Osteoblast (primary cell): ENCODE measurements around the gene GJB2. TPM values are rescaled to one million over a fixed set of nuclear protein-coding genes. Genes with fewer than 3 reads are reported as not detected.

Experiments
- DNase-seq: peaks from one replicate; pipeline ENCODE4 v3.0.0; 2011; ENCODE audit warnings: low spot score, mixed read lengths; ENCODE audit not compliant: insufficient read length; ENCODE audit errors: missing footprints
- H2AFZ ChIP-seq: 2 replicates; pipeline ENCODE4 v1.6.0; 2011; ENCODE audit warnings: mild to moderate bottlenecking, low read length
- H3K27ac ChIP-seq: 2 replicates; pipeline ENCODE4 v1.5.1; 2011; ENCODE audit warnings: mild to moderate bottlenecking, low read depth, low read length, moderate library complexity
- H3K27me3 ChIP-seq: 2 replicates; pipeline ENCODE4 v1.6.0; 2012; ENCODE audit warnings: mild to moderate bottlenecking, control low read depth, inconsistent platforms, low read length, moderate library complexity; ENCODE audit not compliant: insufficient read depth
- H3K36me3 ChIP-seq: 2 replicates; pipeline ENCODE4 v1.5.1; 2011; ENCODE audit warnings: mild to moderate bottlenecking, low read length, control low read depth, moderate library complexity; ENCODE audit not compliant: insufficient read depth
- H3K4me1 ChIP-seq: 2 replicates; pipeline ENCODE4 v1.5.1; 2011; ENCODE audit warnings: mild to moderate bottlenecking, low read length, control low read depth, moderate library complexity; ENCODE audit not compliant: insufficient read depth
- H3K4me2 ChIP-seq: 2 replicates; pipeline ENCODE4 v1.6.0; 2011; ENCODE audit warnings: mild to moderate bottlenecking, low read length; ENCODE audit not compliant: insufficient read depth
- H3K4me3 ChIP-seq: fragments of 200-600 bp; sonication (generic); 3 replicates; pipeline ENCODE4 v1.5.1; 2012; ENCODE audit warnings: mild to moderate bottlenecking, low read length, inconsistent platforms; ENCODE audit not compliant: insufficient read depth
- H3K79me2 ChIP-seq: 2 replicates; pipeline ENCODE4 v1.6.0; 2012; ENCODE audit warnings: mild to moderate bottlenecking, low read length, control low read depth, inconsistent platforms; ENCODE audit not compliant: insufficient read depth
- H3K9me3 ChIP-seq: 2 replicates; pipeline ENCODE4 v1.5.1; 2011; ENCODE audit warnings: low read depth, low read length, control low read depth
- H4K20me1 ChIP-seq: 2 replicates; pipeline ENCODE4 v1.6.0; 2012; ENCODE audit warnings: mild to moderate bottlenecking, low read length, control low read depth; ENCODE audit not compliant: insufficient read depth
- CTCF ChIP-seq: IDR thresholded peaks from 2 replicates; pipeline ENCODE4 v1.5.1; 2011; ENCODE audit warnings: mild to moderate bottlenecking, low read depth, low read length, moderate library complexity; ENCODE audit errors: extremely low read depth
- total RNA-seq: library from RNA; depleted of rRNA; stranded (reverse); fragments of >200 nt; gene quantifications from 2 replicates; pipeline ENCODE4 v1.2.3, GENCODE V29; 2012

GJB2 gene
- total RNA-seq, 1 donor: under 0.01 TPM

- no peak overlapping the region for H3K4me2 ChIP-seq
- no peak overlapping the region for H2AFZ ChIP-seq
- no peaks in the 10 kb centered on the region for H3K4me1 ChIP-seq
- TF ChIP-seq CTCF: no peak
- no peak for DNase-seq
- H3K36me3 ChIP-seq: no peaks in the 10 kb centered on the region
- no peaks in the 10 kb centered on the region for H4K20me1 ChIP-seq
- peaks cover 54% of the 10 kb centered on the region for H3K27me3 ChIP-seq
- H3K79me2 ChIP-seq: no peaks in the 10 kb centered on the region
- H3K9me3 ChIP-seq: no peaks in the 10 kb centered on the region
- H3K27ac ChIP-seq: no peak overlapping the region
- no peak overlapping the region for H3K4me3 ChIP-seq
Measured at GRCh38 chr13:20148501-20149183, 44.1 kb downstream of the GJB2 start.

GRCh38 chr13:20146381-20146780 lies 46.4 kb downstream of the GJB2 start:
- Histone ChIP-seq H3K27ac (no peak overlapping the region), H3K4me2 (no peak overlapping the region), H3K36me3 (no peaks in the 10 kb centered on the region), H3K79me2 (no peaks in the 10 kb centered on the region), H3K4me1 (no peaks in the 10 kb centered on the region), H3K9me3 (no peaks in the 10 kb centered on the region), H4K20me1 (no peaks in the 10 kb centered on the region), H3K4me3 (no peak overlapping the region), H3K27me3 (peaks cover 70% of the 10 kb centered on the region), H2AFZ (no peak overlapping the region)
- no peak for TF ChIP-seq CTCF
- DNase-seq: no peak

GRCh38 chr13:20145521-20145920 lies 47.2 kb downstream of the GJB2 start:
- Histone ChIP-seq H3K9me3 (no peaks in the 10 kb centered on the region), H3K4me1 (no peaks in the 10 kb centered on the region)
- no peak for TF ChIP-seq CTCF

GRCh38 chr13:20144141-20144850 lies 48.4 kb downstream of the GJB2 start:
- Histone ChIP-seq H3K27ac (no peak overlapping the region), H3K36me3 (no peaks in the 10 kb centered on the region), H4K20me1 (no peaks in the 10 kb centered on the region), H2AFZ (no peak overlapping the region), H3K4me2 (no peak overlapping the region), H3K79me2 (no peaks in the 10 kb centered on the region), H3K9me3 (no peaks in the 10 kb centered on the region), H3K4me3 (no peak overlapping the region), H3K4me1 (no peaks in the 10 kb centered on the region), H3K27me3 (peaks cover 83% of the 10 kb centered on the region)
- no peak for TF ChIP-seq CTCF
- no peak for DNase-seq

More at GRCh38 chr13:20145521-20145920, 47.2 kb downstream of the GJB2 start:
- no peak overlapping the region for H3K27ac ChIP-seq
- H4K20me1 ChIP-seq: no peaks in the 10 kb centered on the region
- H3K4me2 ChIP-seq: no peak overlapping the region
- H3K27me3 ChIP-seq: peaks cover 79% of the 10 kb centered on the region
- H3K36me3 ChIP-seq: no peaks in the 10 kb centered on the region
- no peak for DNase-seq
- no peaks in the 10 kb centered on the region for H3K79me2 ChIP-seq
- no peak overlapping the region for H2AFZ ChIP-seq
- H3K4me3 ChIP-seq: no peak overlapping the region
